ENCODE measurements around the gene OPRL1.
A peak's percentile ranks its signal among the peaks of the same experiment; 100 is the strongest.

Gene OPRL1

GRCh38 chr20:64056889-64057627 is 22.8 kb upstream of the OPRL1 start:
- no peak for DNase-seq

- DNase-seq = no peak
These were observed 22.0 kb upstream of the OPRL1 start for GRCh38 chr20:64057628-64058498.

DNA sequence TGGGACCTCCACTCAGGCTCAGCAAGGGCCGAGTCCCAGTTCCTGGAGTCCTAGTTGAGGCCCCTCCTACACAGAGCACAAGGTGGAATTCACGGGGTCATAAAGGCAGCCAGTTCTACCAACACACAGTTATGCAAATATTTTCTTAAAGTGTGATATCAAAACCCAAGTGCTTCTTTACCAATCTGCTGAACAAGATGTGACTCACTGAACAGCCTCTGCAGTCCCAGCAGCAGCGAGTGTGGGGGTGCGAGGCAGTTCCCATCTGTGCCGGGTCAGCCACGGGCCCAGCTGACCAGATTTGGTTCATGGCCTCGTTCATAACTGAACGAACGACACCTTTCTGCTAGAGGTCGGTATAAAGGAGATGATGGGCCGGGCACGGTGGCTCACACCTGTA is 21.3 kb upstream of the OPRL1 start:
- no peak for DNase-seq

DNA sequence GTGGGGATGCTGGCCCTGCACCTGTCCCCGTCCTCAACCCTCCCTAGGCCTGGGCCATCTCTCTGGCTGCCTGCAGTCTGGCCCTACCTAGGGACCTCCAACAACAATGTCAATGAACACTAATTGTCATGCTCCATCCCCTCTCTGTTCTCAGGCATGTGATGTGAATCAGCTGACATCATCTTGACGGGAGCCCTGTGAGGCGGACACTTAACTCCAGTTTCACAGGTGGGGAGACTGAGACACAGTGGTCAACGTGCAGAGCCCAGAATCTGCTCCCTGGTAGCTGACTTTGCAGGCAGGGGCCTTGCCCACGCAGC is 17.6 kb upstream of the OPRL1 start:
- DNase-seq = no peak

GRCh38 chr20:64062596-64063388 is 17.1 kb upstream of the OPRL1 start, which contains the start of gene TCEA2:
TSS of gene TCEA2 (plus strand) at chr20:64063198. CDS start at chr20:64063313, 115 bp downstream.
- peak; percentile 85 for DNase-seq

DNA sequence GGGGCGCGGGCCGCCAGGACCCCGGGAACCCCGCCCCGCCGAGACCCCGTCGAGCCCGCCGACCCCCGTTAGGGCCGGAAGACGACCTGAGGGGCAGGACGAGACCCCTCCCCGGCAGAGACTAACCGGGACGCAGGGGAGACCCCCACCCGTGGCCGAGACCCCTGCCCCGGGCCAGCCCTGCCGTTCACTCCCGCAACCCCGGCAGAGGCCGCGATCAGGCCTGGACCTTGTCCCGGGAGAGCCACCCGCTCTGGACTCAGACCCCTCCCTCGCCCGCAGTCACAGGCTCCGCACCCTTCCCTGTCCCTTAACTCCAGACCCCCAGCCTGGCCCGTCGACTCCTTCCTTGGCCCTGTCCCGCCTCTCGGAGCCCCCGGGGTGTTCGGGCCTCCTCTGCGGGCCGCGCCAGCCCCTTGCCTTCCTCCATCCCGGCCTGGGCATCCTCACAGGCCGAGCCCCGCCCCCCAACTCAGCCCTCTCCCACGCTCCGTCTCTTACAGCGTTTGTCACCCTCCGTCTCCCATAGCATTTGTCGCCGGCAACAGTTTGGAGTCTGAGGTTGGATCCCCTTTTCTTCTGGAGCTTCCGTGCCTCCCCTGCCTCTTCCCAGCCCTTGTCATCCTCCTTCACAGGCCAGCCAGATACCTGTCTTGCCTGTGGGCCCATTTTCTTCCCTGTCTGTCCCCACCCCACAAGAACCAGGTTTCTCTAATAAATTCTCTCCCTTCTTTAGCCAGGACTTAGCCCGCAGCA is 16.3 kb upstream of the OPRL1 start:
- no peak for DNase-seq

DNA sequence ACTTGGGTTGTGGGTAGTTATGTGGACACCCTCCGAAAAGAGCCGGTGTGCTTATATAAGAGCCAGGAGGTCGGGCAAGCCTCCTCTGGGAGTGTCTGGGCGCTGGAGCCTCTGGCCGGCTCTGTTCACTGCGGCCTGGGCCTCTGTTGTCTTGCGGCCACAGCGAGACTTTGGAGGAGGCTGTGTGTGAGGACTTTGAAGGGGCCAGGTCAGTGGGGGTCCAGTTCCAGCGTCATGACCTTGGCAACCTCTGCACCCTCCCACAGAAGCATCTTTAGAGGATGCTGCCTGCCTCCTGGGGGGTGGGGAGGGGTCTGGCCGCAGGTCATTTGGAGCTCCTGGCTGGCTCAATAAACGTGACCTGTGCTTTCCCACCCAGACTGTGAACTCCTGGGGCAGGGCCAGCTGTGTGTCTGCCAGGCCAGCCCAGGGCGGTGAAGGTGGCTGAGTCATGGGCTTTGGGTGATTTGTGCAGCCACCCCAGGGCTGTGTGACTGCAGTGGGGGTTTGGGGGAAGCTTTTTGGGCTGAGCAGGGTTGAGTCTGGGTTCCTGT is 15.7 kb upstream of the OPRL1 start:
- DNase-seq = no peak

DNA sequence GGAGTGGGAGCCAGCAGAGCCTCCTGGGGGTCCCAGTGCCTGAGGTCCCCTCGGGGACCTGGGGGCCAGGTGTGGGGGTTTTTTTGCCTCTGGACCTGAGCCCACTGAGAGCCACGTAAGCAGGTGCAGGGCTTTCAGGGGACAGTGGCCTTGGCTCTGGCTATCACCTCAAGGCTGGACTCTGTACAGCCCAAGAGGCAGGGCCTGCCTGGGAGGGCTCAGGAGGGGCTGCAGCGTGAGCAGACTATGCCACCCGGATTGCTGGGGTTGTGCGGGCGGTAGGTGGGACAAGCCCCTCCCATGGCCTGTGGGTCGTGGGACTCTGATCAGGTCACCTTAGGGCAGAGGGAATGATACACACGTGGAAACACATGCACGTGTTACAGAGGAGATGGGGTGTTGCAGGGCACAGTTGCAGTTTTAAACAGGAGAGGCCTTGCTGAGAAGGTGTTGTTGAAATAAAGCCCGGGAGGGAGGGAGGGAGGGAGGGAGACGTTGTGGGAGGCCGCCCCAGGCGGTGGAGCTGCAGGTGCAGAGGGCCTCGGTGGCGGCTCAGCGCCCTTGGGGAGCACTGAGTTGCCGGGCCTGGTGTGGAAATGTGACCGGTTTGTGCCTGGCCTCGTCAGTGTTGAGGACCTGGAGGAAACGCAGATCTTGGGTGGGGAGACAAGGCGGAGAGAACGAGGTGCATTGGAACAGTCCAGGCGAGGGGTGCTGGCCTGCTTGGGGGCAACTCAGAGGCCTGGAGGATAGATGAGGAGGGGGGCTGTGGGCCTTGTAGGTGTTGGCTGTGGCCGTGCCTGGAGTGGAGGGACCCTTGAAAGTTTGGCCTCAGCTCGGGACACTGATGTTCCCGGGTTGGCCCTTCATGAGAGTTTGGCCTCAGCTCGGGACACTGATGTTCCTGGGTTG is 14.6 kb upstream of the OPRL1 start:
- DNase-seq = no peak

- no peak for DNase-seq
These were observed 13.9 kb upstream of the OPRL1 start for GRCh38 chr20:64065974-64066343.

DNA sequence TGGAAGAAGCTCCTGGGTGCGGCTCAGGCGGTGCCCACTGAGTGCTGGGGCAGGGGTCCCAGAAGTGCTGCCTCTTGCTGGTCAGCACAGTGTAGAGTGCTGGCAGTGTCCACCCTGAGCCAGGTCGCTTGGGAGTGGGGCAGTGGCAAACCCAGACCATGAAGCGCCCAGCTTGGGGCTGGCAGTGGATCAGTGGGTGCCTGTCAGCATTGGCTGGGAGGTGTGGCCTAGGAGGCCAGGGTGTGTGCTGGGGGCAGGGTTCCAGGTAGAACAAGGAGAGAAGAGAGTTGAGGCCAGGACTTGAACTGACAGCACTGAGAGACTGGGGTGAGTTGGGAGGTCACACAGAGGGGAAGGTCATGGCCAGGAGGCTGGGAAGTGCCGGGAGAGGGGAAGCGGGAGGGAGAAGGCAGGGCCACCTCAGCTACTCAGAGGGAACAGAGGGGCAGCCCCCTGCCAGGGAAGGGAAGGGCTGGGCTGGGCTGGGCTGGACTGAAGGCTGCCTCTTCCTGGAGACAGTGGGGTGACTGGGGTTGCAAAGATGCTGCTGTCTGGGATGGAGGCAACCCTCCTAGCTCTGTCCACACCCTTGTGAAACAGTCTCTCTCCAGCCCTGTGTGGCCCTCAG is 12.8 kb upstream of the OPRL1 start:
- DNase-seq = no peak

GRCh38 chr20:64067733-64068307 is 12.1 kb upstream of the OPRL1 start:
- DNase-seq = no peak

DNA sequence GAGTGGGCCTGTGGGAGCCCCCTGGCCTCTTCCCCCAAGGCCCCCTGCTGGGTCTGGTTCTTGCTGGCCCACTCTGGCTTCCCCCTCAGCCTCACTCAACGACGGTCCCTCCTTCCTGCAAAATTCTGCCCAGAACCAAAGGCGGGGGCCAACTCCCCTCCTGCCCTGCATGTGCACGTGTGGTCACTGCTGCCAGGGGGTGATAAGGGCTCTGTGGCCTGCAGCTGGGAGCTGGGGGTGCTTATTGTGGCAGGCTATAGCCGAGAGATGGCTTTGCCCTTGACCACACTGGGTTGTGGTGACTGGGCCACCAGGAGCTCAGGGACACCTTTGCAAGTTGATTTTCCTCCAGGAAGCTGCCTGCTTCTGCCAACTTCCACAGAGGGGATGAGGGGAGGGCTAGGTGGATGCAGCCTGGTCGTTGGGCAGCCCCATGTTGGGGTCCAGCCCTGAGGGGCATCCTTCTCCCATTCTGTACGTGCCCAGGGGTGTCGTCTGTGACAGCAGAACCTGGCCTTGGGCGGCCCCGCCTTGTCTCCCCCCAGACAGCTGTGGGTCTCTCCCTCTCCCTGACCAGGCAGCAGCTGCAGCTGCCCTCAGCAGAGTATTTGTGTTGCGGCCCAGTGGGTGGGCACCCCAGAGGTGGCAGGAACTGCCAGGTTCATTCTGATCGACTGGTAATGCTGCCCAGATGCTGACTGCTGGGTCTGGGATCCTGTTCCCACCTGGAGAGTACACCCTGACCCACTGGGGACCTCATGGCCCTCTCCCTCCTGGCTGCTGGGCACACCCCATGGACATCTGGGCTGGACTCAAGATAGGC is 11.3 kb upstream of the OPRL1 start:
- no peak for DNase-seq

DNA sequence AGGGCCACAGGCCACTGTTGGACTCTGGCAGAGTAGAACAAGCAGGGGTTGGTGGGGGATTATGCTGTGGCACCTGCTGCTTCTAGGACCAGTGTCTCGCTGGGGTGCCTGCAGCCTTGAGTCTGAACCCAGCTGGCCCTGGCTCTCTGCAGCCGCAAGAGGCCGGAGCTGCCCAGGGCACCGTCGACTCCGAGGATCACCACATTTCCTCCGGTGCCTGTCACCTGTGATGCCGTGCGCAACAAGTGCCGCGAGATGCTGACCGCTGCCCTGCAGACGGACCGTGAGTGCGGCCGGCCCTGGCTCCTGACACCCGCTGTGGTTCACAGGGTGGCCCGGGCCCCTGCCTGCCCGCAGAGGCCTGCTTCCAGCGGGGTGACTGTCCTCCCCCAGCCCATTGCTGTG is 10.7 kb upstream of the OPRL1 start:
- DNase-seq = no peak

DNA sequence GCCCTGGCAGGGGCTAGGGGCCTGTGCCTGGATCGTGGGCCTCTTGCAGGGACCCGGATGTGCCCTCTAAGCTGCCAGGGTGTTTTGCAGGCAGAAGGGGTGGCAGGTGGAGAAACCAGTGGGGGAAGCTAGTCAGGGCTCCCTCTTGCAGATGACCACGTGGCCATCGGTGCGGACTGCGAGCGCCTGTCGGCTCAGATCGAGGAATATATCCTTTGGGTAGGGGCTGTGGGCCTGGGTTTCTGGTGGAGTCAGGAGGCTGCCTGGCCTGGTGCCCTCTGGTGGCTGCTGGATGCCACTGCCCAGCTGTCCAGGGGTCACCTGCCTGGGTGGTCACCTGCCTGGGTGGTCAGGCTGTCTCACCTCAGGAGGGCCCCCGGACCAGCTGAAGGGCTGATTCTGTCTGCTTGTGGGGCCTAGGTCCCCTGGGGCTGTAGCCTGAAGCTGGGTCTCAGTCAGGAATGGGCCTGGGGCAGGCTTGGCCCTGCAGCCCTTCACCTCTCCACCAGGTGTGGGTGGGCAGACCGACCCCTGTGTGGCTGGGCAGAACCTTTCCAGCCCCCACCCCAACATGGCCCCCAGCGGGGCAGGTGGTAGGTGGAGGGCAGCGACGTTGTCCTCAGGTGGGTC is 10.2 kb upstream of the OPRL1 start:
- no peak for DNase-seq

GRCh38 chr20:64070244-64070993 is 9.5 kb upstream of the OPRL1 start:
- DNase-seq = no peak

DNA sequence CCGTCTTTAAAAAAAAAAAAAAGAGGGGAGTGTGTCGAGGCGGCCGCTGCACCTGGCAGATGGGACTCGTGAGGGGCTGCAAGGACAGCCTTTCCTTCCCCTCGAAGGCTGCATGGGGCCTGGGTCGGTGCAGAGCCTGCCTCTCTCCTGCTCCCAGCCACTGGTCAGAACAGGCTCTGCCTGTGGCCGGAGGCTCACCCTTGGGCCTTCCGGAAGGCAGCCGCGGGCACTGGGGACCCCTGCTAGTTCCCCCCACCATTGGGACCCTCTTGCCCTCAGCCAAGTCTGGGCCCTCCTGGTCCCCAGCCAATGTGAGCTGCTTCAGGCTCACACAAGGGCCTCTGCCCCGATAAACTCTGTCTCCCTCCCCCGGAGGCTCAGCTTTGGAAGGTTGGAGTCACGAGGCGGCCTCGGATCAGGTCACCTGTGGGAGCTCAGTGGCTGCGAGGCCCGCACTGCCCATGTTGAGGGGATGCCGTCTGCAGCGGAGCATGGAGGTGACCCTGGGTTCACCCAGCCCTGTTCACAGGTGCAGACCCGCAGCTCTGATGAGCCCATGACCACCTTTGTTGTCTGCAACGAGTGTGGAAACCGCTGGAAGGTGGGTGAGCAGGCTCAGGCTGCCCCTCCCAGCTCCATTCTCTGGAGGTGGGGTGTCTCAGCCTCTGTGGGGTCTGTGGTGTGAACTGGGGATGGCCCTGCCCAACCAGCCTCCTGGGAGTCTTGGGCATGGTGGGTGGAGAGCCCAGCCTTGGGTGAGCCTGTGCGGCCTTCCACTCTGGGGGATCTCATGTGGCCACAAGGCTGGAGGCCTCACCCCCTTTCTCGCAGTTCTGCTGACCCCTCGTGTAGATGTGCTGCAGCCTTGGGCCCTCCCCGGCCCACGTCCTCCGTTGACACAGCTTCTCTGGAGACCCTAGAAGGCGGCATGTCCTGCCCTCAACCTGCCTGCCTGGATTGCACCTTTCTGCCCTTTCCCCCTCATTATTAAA is 8.2 kb upstream of the OPRL1 start:
- no peak for DNase-seq

DNA sequence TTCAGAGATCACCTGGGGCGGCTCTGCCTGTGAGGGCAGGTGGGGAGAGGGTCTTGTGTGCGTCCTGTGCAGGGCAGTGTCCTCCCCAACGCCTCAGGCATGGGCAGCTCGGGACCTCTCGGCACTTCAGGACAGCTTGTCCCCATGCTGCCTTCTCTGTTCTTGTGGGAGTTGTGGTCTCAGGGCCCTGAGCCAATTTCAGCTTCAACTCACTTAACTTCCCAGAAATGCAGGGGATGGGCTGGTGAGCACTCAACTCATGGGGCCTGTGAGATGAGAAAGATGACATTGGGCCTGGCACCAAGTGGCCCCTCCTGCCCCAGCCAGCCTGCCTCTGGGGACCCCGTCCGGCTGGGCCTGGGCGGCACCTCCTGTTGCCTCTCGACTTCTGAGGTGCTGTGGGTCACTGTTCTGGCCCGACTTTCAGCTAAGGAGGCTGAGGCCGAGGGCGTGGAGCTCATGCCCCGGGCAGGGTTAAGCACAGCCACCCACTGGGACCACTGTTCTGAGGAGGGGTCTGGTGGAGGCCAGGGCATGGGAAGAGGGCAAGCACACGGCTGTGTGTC is 7.3 kb upstream of the OPRL1 start:
- DNase-seq = no peak
